ENCODE results near the gene C4orf51. TPM values are rescaled to one million over a fixed set of nuclear protein-coding genes. Genes with fewer than 3 reads are reported as not detected.
A peak's percentile ranks its signal among the peaks of the same experiment; 100 is the strongest.

The C4orf51 gene
- total and polyA plus RNA-seq, 2 donors (not counting 1 experiment from before 2014, with no cell fraction given), result not detected

DNA sequence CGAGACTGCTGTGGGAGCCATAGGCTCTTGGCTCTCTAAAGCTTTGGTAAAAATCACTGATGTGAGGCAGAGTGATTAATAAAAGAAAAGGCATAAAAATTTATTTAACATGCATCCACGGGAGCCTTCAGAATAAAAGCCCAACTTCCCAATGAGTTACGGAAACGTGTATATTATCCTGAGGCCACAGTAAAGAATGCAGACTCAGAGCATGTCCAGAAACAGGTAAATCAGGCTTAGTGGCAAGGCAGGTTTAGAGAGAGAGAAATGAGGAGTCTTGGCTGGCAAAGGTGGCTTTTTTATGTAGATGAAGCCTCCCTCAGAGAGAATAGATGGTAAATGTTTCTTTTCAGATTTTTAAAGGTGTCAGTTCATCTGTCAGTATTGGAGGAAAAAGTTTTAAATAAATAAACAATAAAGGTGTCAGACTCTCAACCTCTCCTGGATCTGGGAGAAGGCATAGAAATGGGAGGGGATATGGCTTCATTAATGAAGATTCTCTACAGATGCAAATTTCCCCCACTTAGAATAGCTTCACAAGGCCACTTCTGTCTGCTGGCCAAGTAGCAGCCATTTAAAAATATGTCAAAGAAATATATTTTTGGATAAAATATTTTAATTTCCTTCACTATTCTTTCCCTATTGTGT lies 24.0 kb downstream of the C4orf51 start:
- no peak overlapping the region for H3K9ac ChIP-seq (ENCODE audit: insufficient read depth, low read length)
- no peaks in the 10 kb centered on the region for H3K36me3 ChIP-seq (ENCODE audit: control insufficient read depth, insufficient read depth, low read length)
- H3K4me1 ChIP-seq (ENCODE audit: control insufficient read depth, extremely low read depth, insufficient read depth, low read length), result no peaks in the 10 kb centered on the region
- DNase-seq (ENCODE audit: low read depth in 2 of 2), result no peak
- H3K4me3 ChIP-seq (replicated peaks in 1 of 4; ENCODE audit: control extremely low read depth in 1 of 4, insufficient read depth in 1 of 4, low read depth in 3 of 4, low read length in 4 of 4), result no peak overlapping the region
- no peaks in the 10 kb centered on the region for H3K79me2 ChIP-seq (ENCODE audit: control insufficient read depth, insufficient read depth, low read length)
- H3K4me2 ChIP-seq (ENCODE audit: extremely low read depth, insufficient read depth, low read length), result no peak overlapping the region
- no peaks in the 10 kb centered on the region for H3K27me3 ChIP-seq (ENCODE audit: control insufficient read depth, insufficient read depth, low read length)
- TF ChIP-seq CTCF (conservative IDR thresholded peaks at IDR 0.05 in 1 of 2, IDR thresholded peaks at IDR 0.05 in 1 of 2; ENCODE audit: low read depth in 1 of 2, low read length in 2 of 2) (no peak), EZH2 (IDR thresholded peaks at IDR 0.05; ENCODE audit: low read length, missing control alignments) (no peak)
- no peak overlapping the region for H3K27ac ChIP-seq (ENCODE audit: insufficient read depth, low read length)
- H4K20me1 ChIP-seq (ENCODE audit: control insufficient read depth, extremely low read depth, insufficient read depth, low read length), result no peaks in the 10 kb centered on the region
- no peak overlapping the region for H2AFZ ChIP-seq (ENCODE audit: low read length)
- H3K9me3 ChIP-seq (ENCODE audit: control insufficient read depth, insufficient read depth, low read depth, low read length), result no peaks in the 10 kb centered on the region

DNA sequence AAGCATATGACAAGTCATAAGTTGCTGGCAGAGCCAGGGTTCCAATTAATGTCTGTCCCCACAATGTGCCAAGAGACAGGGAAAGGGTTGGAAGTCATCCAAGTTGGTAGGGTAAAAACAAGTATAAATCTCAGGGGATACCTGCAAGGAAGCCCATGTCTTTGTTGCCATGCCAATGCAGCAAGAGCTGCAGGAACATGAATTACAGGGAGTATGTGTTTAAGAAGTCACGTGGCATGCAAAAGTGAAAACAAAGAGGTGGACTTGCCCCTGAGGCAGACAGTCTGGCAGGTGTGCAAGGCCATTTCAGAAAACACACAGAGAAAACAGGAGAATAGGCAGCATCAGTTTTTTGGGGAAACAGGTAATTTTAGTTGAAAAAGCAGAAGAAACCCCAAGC lies 29.4 kb downstream of the C4orf51 start:
- Histone ChIP-seq H3K4me3 (replicated peaks in 1 of 4; ENCODE audit: control extremely low read depth in 1 of 4, insufficient read depth in 1 of 4, low read depth in 3 of 4, low read length in 4 of 4) (no peak overlapping the region), H3K4me1 (ENCODE audit: control insufficient read depth, extremely low read depth, insufficient read depth, low read length) (peaks cover 10% of the 10 kb centered on the region), H3K27ac (ENCODE audit: insufficient read depth, low read length) (no peak overlapping the region), H3K27me3 (ENCODE audit: control insufficient read depth, insufficient read depth, low read length) (no peaks in the 10 kb centered on the region), H3K36me3 (ENCODE audit: control insufficient read depth, insufficient read depth, low read length) (no peaks in the 10 kb centered on the region), H4K20me1 (ENCODE audit: control insufficient read depth, extremely low read depth, insufficient read depth, low read length) (no peaks in the 10 kb centered on the region), H3K9ac (ENCODE audit: insufficient read depth, low read length) (no peak overlapping the region), H3K4me2 (ENCODE audit: extremely low read depth, insufficient read depth, low read length) (peak overlapping the region; percentile 48), H3K9me3 (ENCODE audit: control insufficient read depth, insufficient read depth, low read depth, low read length) (no peaks in the 10 kb centered on the region), H3K79me2 (ENCODE audit: control insufficient read depth, insufficient read depth, low read length) (no peaks in the 10 kb centered on the region), H2AFZ (ENCODE audit: low read length) (no peak overlapping the region)
- no peak for DNase-seq (ENCODE audit: low read depth in 2 of 2)
- no peak for TF ChIP-seq EZH2 (IDR thresholded peaks at IDR 0.05; ENCODE audit: low read length, missing control alignments)
- no peak for TF ChIP-seq CTCF (conservative IDR thresholded peaks at IDR 0.05 in 1 of 2, IDR thresholded peaks at IDR 0.05 in 1 of 2; ENCODE audit: low read depth in 1 of 2, low read length in 2 of 2)

GRCh38 chr4:145709843-145710242 lies 29.9 kb downstream of the C4orf51 start:
- H3K36me3 ChIP-seq (ENCODE audit: control insufficient read depth, insufficient read depth, low read length), result no peaks in the 10 kb centered on the region
- H4K20me1 ChIP-seq (ENCODE audit: control insufficient read depth, extremely low read depth, insufficient read depth, low read length), result no peaks in the 10 kb centered on the region
- H3K9ac ChIP-seq (ENCODE audit: insufficient read depth, low read length), result no peak overlapping the region
- no peak overlapping the region for H3K27ac ChIP-seq (ENCODE audit: insufficient read depth, low read length)
- no peak overlapping the region for H2AFZ ChIP-seq (ENCODE audit: low read length)
- H3K4me3 ChIP-seq (replicated peaks in 1 of 4; ENCODE audit: control extremely low read depth in 1 of 4, insufficient read depth in 1 of 4, low read depth in 3 of 4, low read length in 4 of 4), result no peak overlapping the region
- TF ChIP-seq CTCF (conservative IDR thresholded peaks at IDR 0.05 in 1 of 2, IDR thresholded peaks at IDR 0.05 in 1 of 2; ENCODE audit: low read depth in 1 of 2, low read length in 2 of 2), result no peak
- TF ChIP-seq EZH2 (IDR thresholded peaks at IDR 0.05; ENCODE audit: low read length, missing control alignments), result no peak
- DNase-seq (ENCODE audit: low read depth in 2 of 2), result peak; percentile 86 to 97
- no peaks in the 10 kb centered on the region for H3K27me3 ChIP-seq (ENCODE audit: control insufficient read depth, insufficient read depth, low read length)
- peaks cover 10% of the 10 kb centered on the region for H3K4me1 ChIP-seq (ENCODE audit: control insufficient read depth, extremely low read depth, insufficient read depth, low read length)
- no peaks in the 10 kb centered on the region for H3K9me3 ChIP-seq (ENCODE audit: control insufficient read depth, insufficient read depth, low read depth, low read length)
- H3K79me2 ChIP-seq (ENCODE audit: control insufficient read depth, insufficient read depth, low read length), result no peaks in the 10 kb centered on the region
- peak overlapping the region; percentile 48 for H3K4me2 ChIP-seq (ENCODE audit: extremely low read depth, insufficient read depth, low read length)

Measured in fibroblast of lung (primary cell).